Motor neuron (in vitro differentiated cells): ENCODE data around the gene CNNM3. TPM values are rescaled to one million over a fixed set of nuclear protein-coding genes. Genes with fewer than 3 reads are reported as not detected.

Experiments
- ATAC-seq, 8 experiments: fragments of 200-7000 bp; cut with Tn5 transposase; replicated peaks in 6 of 8; 2 replicates each; pipeline ENCODE4 v1.8.0; 2021; ENCODE audit warnings: mild to moderate bottlenecking in 8 of 8, moderate library complexity in 8 of 8
- H3K27ac ChIP-seq, 2 donors: fragments of 250-450 bp; sonication (Bioruptor Pico); 2 replicates each; pipeline ENCODE4 v1.9.0; 2021; ENCODE audit warnings: antibody characterized with exemption in 2 of 2, mild to moderate bottlenecking in 2 of 2, moderate library complexity in 1 of 2
- H3K4me1 ChIP-seq, 2 donors: fragments of 250-450 bp; sonication (Bioruptor Pico); replicated peaks in 1 of 2; 2 replicates each; pipeline ENCODE4 v1.6.1; 2021; ENCODE audit warnings: antibody characterized with exemption in 2 of 2, mild to moderate bottlenecking in 2 of 2, moderate library complexity in 1 of 2
- H3K4me3 ChIP-seq, 5 donors: fragments of 250-450 bp; sonication (Bioruptor Pico); 2 replicates each; pipeline ENCODE4 v1.9.0; 2021; ENCODE audit warnings: antibody characterized with exemption in 5 of 5, mild to moderate bottlenecking in 5 of 5, moderate library complexity in 4 of 5
- WGBS, 10 experiments: fragments of 450-650 bp; shearing (Covaris generic); methylation state at CpG; one replicate each; pipeline ENCODE4 v1.0.0; 2022; 5-methylcytosine and 5-hydroxymethylcytosine counted together
- in situ Hi-C, 9 experiments: fragments of 400-800 bp; cut with MboI; loops; one replicate each; pipeline ENCODE4 v1.15.0; 2021; ENCODE audit warnings: low sequenced_read_pairs in 9 of 9, low pct_unique_long_range_greater_than_20kb in 2 of 9; ENCODE audit not compliant: unreplicated experiment in 9 of 9
- total RNA-seq, 8 experiments: library from RNA; unstranded; fragments of 300-600 nt; gene quantifications; 2 replicates each; pipeline versions ENCODE4 v1.2.3 to v1.2.4, GENCODE V29; 2022

CNNM3 gene
- total RNA-seq, 8 experiments from 2014 or later, result 6.0 to 19.6 (median 9.3) TPM

DNA sequence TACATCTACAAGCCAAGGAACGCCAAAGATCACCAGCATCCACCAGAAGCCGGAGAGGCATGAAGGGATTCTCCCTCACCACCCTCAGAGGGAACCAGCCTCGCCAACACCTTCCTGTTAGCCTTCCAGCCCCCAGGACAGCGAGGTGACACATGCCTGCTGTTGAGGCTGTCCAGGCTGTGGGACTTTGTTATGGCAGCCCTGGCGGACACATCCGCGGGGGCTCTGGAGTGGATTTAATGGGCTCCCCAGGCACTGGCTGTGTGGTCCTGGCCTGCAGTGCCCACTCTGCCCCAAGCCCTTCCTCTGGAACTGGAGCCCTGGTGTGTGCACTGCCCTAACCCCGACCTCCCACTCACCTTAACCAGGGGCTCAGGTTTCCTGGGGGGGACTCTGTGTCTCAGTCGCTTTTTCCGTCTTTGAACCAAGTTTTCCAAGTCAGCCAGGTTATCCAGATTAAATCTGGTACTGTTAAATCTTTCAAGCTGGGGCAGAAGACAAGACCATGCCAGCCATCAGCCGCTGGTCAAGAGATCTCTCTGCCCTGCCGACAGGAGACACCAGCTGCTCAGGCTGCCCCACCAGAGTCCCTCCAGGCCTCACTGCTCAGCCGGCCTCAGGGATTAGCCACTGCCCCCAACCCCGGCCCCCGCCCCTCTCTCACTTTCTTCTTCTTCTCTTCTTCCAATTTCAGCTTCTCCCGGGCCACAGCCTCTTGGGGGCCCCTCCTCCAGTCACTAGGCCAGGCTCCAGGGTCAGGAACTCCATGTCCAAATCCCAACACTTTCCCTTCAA lies 25.8 kb downstream of the CNNM3 start:
- WGBS, 10 experiments, result 83 to 100% (median 94%) methylated on average over 1 to 6 of the region's 16 CpGs; no CpG with 5 or more reads in 6 of the 10 experiments
- H3K4me3 ChIP-seq, result no peak overlapping the region
- no peak overlapping the region for H3K27ac ChIP-seq
- in situ Hi-C loops, result no loop called here
- no peaks in the 10 kb centered on the region for H3K4me1 ChIP-seq
- ATAC-seq, result no peak

DNA sequence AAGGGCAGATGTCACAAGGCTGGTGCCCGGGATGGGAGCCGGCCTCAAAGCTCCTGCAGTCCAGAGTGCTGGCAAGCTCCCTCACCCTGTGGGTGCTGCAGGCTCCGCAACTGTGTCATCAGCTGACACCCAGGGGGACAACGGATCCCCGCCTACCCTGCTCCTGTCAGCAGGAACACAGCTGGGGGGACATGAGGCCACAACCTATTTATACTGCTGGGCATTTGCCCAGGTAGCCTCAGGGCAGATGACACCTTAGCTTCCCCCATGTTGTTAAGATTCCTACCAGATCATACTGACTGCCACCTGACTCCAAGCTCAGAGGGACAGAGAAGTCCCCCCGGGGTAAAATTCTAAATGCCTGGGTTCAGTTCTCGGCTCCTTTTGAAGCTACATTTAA lies 26.5 kb downstream of the CNNM3 start:
- in situ Hi-C loops, result no loop called here
- ATAC-seq, result no peak
- H3K4me1 ChIP-seq, result no peaks in the 10 kb centered on the region
- 80 to 100% (median 100%) methylated on average over 1 to 3 of the region's 7 CpGs; no CpG with 5 or more reads in 5 of the 10 experiments for WGBS, 10 experiments
- H3K27ac ChIP-seq, result no peak overlapping the region
- H3K4me3 ChIP-seq, result no peak overlapping the region

DNA sequence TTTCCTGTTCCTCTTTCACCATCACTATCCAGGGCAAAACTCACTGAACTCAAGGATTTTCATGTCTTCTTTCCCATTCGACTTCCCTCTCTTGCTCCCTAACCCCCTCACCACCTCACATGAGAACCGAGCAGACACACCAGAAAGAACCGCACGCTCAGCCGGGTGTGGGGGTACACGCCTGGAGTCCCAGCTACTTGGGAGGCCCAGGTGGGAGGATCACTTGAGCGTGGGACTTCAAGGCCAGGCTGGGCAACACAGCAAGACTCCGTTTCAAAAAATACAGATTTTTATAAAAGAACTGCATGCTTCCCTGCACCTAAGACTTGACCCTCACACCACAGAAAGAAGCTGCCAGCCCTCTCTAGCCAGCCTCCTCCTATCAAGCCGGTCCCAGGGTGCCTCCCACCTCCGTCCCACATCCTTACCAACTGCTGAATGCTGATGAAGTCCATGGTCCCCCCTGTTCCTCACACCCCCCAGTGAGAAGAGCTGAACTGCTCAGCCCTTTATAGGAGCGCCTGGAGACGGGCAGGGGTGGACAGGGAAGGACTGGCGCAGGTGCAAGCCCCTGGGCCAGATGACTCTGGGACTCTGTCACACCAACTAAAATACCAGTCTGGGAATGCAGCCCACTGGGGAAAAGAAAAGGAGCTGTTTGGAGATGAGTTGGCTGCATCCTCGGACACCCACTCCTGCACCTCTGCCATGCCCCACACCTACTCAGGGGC lies 27.6 kb downstream of the CNNM3 start, which contains the start of gene ANKRD23:
ANKRD23 (minus strand) TSS at position 484 of the 731 bp plus-strand sequence; CDS start at position 455, 29 bp downstream.
- in situ Hi-C loops, result no loop called here
- Histone ChIP-seq H3K27ac (no peak within 1 kb of the TSS), H3K4me1 (no peaks in the 10 kb centered on the region), H3K4me3 (no peak within 1 kb of the TSS)
- WGBS, 10 experiments, result 92 to 100% (median 100%) methylated on average over 2 to 6 of the region's 14 CpGs; no CpG with 5 or more reads in 2 of the 10 experiments
- no peak for ATAC-seq

DNA sequence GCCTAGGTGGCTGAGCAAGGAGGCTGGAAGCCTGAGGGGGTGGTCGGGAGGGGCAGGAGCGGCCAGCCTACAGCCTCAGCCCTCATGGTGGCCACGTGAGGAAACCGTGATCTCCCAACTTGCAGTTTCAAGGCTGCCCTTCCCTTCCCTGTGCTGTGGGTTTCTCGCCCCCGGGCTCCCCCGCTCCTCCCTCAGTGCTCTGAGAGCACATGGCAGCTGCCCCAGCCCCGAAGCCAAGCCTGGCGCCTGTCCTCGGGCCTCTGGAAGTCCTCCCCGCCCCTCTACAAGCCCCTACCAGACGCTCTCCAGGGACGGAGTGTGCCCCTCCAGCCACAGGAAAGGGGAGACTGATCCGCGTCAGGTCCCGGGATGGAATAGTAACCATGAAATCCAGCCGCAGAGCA lies 28.3 kb downstream of the CNNM3 start:
- H3K4me1 ChIP-seq, result no peaks in the 10 kb centered on the region
- no peak overlapping the region for H3K27ac ChIP-seq
- peak in 1 of 8 experiments; percentile 34 for ATAC-seq
- no peak overlapping the region for H3K4me3 ChIP-seq
- in situ Hi-C loops, result no loop called here
- 40% methylated on average over 1 of the region's 17 CpGs; no CpG with 5 or more reads in 9 of the 10 experiments for WGBS, 10 experiments

DNA sequence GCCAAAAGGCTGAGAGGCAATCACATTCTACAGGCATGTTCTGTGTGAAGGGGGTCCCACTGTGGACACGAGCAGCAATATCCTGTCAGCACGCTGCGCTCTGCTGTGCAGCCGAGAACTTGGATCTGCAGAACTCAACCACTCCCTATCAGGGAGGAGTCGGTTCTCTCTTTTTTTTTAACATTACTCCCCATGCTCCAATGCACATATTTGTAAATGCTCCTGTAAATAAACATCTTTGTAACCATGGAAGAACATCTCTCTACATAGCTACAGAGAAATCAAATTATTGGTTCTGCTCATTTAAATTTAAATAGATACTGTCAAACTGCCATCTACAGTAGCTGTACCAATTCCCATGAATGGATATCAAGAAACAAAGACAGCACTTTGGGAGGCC lies 30.8 kb downstream of the CNNM3 start:
- WGBS, 10 experiments, result 34 to 100% (median 91%) methylated on average over 1 to 5 of the region's 5 CpGs; no CpG with 5 or more reads in 2 of the 10 experiments
- ATAC-seq, result peak in 3 of 8 experiments; percentile 65 to 72 (median 66)
- Histone ChIP-seq H3K4me1 (no peaks in the 10 kb centered on the region), H3K27ac (no peak overlapping the region), H3K4me3 (no peak overlapping the region)
- in situ Hi-C loops, result no loop called here

DNA sequence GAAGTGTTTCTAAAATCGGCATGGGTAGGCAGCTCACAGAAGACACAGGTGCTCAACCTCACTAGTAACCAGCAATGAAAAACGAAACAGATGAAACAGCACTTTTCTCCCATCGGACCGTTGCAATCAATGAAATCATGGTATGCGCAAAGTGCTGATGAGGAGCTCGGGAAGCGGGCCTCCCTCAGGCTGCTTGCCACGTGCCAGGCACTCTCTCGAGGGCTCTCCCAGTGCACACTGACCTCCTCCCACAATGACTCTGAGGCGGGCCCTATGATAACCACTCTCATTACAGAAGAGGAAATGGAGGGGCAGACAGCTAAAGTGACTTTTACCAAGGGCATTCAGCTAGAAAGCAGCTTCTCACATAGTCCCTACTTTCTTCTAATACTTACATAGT lies 31.5 kb downstream of the CNNM3 start:
- H3K4me3 ChIP-seq, result no peak overlapping the region
- H3K4me1 ChIP-seq, result no peaks in the 10 kb centered on the region
- 4 to 91% (median 56%) methylated on average over 3 to 9 of the region's 10 CpGs; no CpG with 5 or more reads in 2 of the 10 experiments for WGBS, 10 experiments
- ATAC-seq, result peak in 3 of 8 experiments; percentile 87 to 96 (median 93)
- in situ Hi-C loops, result no loop called here
- H3K27ac ChIP-seq, result no peak overlapping the region

DNA sequence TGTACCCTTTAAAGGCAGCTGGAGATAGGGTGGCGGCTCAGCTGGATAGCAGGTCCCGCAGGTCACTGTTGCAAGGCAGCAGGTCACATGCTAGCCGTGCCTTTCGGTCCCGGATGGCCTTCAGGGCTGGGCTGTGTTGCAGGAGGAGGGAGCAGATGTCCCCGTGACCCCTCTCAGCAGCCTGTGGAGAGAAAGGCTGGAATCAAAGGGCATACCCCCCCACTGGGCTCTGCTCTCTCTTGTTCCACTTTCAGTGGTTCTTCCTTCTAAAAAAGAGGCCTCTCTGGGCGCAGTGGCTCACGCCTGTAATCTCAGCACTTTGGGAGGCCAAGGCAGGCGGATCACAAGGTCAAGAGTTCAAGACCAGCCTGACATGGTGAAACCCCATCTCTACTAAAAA lies 32.2 kb downstream of the CNNM3 start:
- peak in 3 of 8 experiments; percentile 24 to 53 (median 28) for ATAC-seq
- 32 to 97% (median 57%) methylated on average over 2 to 7 of the region's 9 CpGs; no CpG with 5 or more reads in 5 of the 10 experiments for WGBS, 10 experiments

DNA sequence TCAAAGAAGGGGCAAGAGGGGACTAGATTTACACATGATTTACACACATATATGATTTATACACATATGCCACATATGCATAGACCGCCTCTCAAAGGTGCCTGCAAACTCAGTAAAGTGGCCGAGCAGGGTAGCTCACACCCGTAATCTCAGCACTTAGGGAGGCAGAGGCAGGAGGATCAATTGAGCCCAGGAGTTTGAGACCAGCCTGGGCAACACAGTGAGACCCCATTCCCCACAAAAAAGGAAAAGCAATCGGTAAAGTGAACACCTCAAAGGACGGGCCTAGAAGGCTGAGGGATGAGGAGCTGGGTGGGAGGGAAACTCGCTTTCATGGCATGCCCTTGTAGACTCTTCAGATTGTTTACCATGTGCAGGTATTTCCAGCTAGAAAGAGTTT lies 36.6 kb downstream of the CNNM3 start:
- ATAC-seq, result no peak
- WGBS, 10 experiments, result 60 to 100% (median 93%) methylated on average over 1 to 5 of the region's 6 CpGs; no CpG with 5 or more reads in 2 of the 10 experiments
- H3K4me1 ChIP-seq, result peaks cover 4% of the 10 kb centered on the region in 2 donors
- no peak overlapping the region for H3K27ac ChIP-seq
- no peak overlapping the region for H3K4me3 ChIP-seq
- in situ Hi-C loops, result loop anchor here in 7 of 9 experiments (10.0 to 25.0 kb wide), 3 partner anchors 102 to 112 kb away; no protein-coding TSS in a partner anchor

More for the DNA sequence above, 32.2 kb downstream of the CNNM3 start:
- Histone ChIP-seq H3K27ac (no peak overlapping the region), H3K4me1 (no peaks in the 10 kb centered on the region), H3K4me3 (no peak overlapping the region)
- in situ Hi-C loops, result no loop called here

DNA sequence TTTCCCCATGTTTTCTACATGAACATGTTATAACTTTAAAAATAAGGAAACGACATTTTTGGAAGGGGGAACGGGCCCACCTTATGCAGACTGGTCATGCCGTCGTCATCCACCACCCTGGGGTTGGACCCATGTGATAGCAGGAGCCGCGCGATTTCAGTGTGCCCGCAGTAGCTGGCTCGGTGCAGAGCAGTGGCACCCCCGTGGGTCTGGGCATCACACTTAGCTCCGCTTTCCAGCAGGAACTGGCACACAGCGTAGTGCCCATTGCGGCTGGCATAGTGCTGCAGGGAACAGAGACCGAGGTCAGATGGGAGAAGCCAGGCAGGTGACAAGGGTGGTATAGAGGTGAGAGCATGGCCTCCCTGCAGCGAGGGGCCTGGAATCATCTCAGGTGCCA lies 37.3 kb downstream of the CNNM3 start:
- Histone ChIP-seq H3K4me3 (no peak overlapping the region), H3K4me1 (peaks cover 4% of the 10 kb centered on the region in 2 donors), H3K27ac (no peak overlapping the region)
- ATAC-seq, result no peak
- 80 to 100% (median 92%) methylated on average over 1 to 14 of the region's 15 CpGs; no CpG with 5 or more reads in 4 of the 10 experiments for WGBS, 10 experiments
- in situ Hi-C loops, result loop anchor here in 7 of 9 experiments (10.0 to 25.0 kb wide), 3 partner anchors 101 to 111 kb away; no protein-coding TSS in a partner anchor

DNA sequence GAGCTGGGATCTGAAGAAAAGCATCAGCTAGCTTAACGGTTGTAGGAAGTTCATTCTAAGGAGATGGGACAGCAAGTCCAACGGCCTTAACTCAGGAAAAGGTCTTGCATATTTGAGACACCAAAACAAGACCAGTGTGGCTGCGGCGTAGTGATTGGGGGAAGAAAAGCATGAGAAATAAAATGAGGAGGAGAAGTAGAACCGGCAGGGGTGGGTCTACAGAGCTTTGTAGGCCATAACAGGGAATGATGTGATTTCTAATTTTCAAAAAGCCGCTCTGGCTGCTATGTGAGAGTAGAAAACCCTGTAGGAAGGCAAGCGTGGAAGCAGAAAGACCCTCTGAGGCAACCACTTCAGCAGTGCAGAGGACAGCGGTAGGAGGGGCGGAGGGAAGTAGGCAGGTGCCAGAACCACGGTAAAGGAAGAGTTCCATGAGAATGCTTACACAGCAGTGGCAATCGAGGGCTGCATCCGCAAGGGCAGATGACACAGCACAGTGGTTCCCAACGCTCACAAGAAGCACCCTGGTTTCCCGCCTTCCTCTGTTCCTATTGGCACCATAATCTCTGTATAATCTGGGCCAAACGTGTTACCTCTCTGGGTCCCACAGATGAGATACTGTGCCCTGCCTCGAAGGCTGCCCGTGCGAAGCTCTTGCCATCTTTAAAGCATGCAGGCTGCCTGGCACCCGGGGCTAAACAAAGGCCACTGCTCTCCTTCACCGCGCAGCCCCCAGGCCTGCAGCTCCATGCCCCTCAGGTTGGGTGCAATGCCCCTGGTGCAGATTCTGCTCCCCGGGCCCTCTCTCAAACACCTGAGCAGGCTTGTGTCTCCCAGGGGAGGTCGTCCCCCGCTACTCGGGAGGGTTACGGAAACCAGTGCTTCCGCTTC lies 41.0 kb downstream of the CNNM3 start:
- in situ Hi-C loops, result loop anchor here in 7 of 9 experiments (10.0 to 25.0 kb wide), 3 partner anchors 98 to 108 kb away; no protein-coding TSS in a partner anchor
- no peak for ATAC-seq
- 11 to 63% (median 22%) methylated on average over 1 to 18 of the region's 27 CpGs; no CpG with 5 or more reads in 1 of the 10 experiments for WGBS, 10 experiments
- peak overlapping the region; percentile 68 to 83 for H3K27ac ChIP-seq
- peak overlapping the region; percentile 56 to 92 (median 59) for H3K4me3 ChIP-seq
- H3K4me1 ChIP-seq, result peaks cover 8 to 15% of the 10 kb centered on the region in 2 donors

DNA sequence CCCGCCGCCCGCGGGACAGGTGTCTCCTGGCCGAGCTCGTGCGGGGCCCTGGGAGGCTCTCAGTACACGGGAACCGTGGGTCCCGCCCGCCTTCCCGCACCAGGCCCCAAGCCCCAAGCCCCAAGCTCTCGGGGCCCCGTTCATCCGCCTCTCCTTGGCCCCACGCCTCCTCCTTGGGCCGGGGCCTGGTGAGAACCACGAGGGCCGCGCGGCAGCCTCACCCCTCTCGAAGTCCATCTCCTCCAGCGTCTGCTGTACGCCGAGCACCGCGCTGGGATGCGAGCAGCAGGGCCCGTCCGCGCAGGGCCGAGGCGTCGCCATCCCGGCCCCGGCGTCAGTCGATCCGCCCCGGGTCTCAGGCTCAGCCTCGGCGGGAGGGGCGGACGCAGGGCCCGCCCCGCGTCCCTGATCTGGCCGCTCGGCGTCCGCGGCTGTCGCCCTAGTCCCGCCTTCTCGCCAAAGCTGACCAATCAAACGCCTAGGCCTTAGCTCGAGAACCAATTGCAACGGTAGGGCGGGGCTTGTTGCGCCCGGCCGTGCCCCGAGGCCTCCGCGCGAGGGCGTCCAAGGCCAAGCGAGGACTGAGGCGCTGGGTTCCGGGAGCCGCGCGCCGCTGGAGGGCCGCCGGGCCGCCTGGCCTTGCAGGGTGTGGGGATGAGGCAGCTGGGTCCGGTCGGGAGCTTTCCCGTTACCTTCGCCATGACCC lies 41.8 kb downstream of the CNNM3 start, which contains the start of gene ANKRD39:
ANKRD39 (minus strand) TSS at position 350 of the 706 bp plus-strand sequence; CDS start at position 321, 29 bp downstream.
- H3K27ac ChIP-seq, result peak within 1 kb of the TSS; percentile 68 to 83
- 0 to 1% (median 0%) methylated on average over 8 to 47 of the region's 81 CpGs; no CpG with 5 or more reads in 7 of the 10 experiments for WGBS, 10 experiments
- H3K4me3 ChIP-seq, result peak within 1 kb of the TSS; percentile 56 to 92 (median 59)
- peaks cover 8 to 15% of the 10 kb centered on the region in 2 donors for H3K4me1 ChIP-seq
- in situ Hi-C loops, result loop anchor here in 7 of 9 experiments (10.0 to 25.0 kb wide), 3 partner anchors 97 to 107 kb away; no protein-coding TSS in a partner anchor
- ATAC-seq, result peak; percentile 88 to 94 (median 90)
